Progenitor cell of endocrine pancreas (in vitro differentiated cells): ENCODE measurements around the gene NTSR1. TPM values are rescaled to one million over a fixed set of nuclear protein-coding genes. Genes with fewer than 3 reads are reported as not detected.

Experiments
- DNase-seq: peaks from one replicate; pipeline ENCODE4 v3.0.0; 2021; ENCODE audit warnings: low spot score; ENCODE audit not compliant: unreplicated experiment
- H3K27ac Mint-ChIP-seq: 2 replicates; pipeline ENCODE4 v1.8.0; 2021; ENCODE audit warnings: mild to moderate bottlenecking, moderate library complexity, mixed read lengths
- H3K27me3 Mint-ChIP-seq: 2 replicates; pipeline ENCODE4 v1.8.0; 2021; ENCODE audit warnings: mixed read lengths
- H3K36me3 Mint-ChIP-seq: 2 replicates; pipeline ENCODE4 v1.8.0; 2022; ENCODE audit warnings: mixed read lengths; ENCODE audit not compliant: insufficient read depth
- H3K4me1 Mint-ChIP-seq: 2 replicates; pipeline ENCODE4 v1.8.0; 2021; ENCODE audit warnings: low read depth, mixed read lengths
- H3K4me3 Mint-ChIP-seq: 2 replicates; pipeline ENCODE4 v1.8.0; 2021; ENCODE audit warnings: low read depth, mild to moderate bottlenecking, moderate library complexity, mixed read lengths
- H3K9me3 Mint-ChIP-seq: 2 replicates; pipeline ENCODE4 v1.8.0; 2021; ENCODE audit warnings: low read depth, mixed read lengths
- total RNA-seq: library from RNA; stranded (reverse); gene quantifications from 2 replicates; pipeline ENCODE4 v1.2.1, GENCODE V29; 2021
- TF ChIP-seq, protein P1 (sequence below): fragments of 200-600 bp; sonication (generic); IDR thresholded peaks from one replicate; pipeline ENCODE4 v1.5.0; 2021; ENCODE audit warnings: antibody characterized with exemption, mild to moderate bottlenecking; ENCODE audit not compliant: unreplicated experiment

Gene NTSR1
- total RNA-seq, 1 donor from 2014 or later = not detected

DNA sequence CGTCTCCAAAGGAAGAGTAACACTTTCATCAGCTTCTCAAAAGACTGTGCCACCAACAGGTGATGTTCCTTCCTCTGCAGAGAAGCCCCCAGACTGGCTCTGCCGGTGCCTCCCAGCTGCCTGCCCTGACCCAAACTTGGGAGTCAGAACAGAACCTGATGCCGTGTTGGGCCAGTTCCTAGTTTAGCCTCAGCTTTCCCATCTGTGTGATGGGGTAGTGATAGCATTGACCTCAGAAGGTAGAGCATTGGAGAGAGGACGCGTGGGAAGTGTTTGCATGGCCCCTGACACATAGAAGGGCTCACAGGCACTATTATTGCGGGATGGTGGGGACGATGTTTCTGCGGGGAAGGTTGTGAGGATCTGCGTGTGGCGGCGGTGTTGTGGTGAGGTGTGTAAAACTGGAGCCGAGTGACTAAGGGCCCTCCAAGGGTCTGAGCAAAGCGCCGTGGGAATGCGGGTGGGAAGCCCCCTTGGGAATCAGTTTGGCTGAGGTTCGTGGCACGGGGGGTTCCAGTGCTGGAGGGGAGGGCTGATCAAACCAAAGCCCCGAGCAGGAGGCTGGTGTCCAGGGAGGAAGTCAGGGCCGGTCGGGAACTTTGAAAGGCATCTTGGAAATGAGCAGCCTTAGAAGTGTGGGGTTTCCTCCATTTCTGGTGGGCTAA is 1.7 kb downstream of the NTSR1 start:
- peaks cover 73% of the 10 kb centered on the region for H3K27me3 Mint-ChIP-seq
- H3K4me1 Mint-ChIP-seq = no peaks in the 10 kb centered on the region
- peaks cover 3% of the 10 kb centered on the region for H3K9me3 Mint-ChIP-seq
- no peak overlapping the region for H3K4me3 Mint-ChIP-seq
- TF ChIP-seq, protein P1, sequence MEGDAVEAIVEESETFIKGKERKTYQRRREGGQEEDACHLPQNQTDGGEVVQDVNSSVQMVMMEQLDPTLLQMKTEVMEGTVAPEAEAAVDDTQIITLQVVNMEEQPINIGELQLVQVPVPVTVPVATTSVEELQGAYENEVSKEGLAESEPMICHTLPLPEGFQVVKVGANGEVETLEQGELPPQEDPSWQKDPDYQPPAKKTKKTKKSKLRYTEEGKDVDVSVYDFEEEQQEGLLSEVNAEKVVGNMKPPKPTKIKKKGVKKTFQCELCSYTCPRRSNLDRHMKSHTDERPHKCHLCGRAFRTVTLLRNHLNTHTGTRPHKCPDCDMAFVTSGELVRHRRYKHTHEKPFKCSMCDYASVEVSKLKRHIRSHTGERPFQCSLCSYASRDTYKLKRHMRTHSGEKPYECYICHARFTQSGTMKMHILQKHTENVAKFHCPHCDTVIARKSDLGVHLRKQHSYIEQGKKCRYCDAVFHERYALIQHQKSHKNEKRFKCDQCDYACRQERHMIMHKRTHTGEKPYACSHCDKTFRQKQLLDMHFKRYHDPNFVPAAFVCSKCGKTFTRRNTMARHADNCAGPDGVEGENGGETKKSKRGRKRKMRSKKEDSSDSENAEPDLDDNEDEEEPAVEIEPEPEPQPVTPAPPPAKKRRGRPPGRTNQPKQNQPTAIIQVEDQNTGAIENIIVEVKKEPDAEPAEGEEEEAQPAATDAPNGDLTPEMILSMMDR = no peak
- no peak overlapping the region for H3K27ac Mint-ChIP-seq
- H3K36me3 Mint-ChIP-seq = no peaks in the 10 kb centered on the region
- DNase-seq = no peak

DNA sequence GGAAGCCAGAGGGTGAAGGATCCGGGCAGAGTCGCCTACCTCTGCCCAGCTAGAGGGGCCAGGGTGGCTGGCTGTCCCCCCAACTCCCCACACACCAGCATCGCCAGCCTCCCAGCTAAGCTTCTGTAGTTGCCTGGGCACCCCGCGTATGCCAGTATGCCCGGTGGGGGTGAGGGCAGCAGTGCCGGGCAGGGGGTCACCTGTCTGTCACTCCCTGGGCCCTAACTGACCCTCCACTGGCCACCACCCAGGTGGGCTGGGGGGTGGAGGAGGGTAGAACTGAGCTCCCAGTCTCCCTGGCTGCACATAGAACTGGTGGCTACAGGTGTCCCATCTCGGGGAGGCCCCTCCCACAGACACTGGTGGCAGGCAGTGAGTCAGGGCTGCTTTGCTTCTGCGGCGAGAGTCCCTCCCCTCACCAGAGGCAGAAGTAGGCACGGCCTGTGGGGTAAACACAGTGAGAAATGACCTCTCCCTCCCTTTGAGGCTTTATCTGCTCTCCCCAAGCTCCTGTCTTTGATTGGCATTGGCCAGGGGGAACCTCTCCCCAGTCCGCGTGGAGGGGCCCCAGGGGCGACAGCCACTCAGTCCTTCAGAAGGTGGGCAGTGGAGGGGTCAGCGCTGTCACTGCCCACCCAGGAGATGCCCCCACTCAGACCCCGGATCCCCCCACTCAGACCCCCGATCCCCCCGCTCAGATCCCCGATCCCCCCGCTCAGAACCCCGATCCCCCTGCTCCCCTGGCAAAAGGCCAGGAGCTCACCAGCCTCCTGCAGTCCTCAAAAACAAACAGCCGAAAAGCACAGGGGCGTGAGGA is 2.5 kb downstream of the NTSR1 start:
- no peak for DNase-seq
- Mint-ChIP-seq H3K4me1 (no peaks in the 10 kb centered on the region), H3K36me3 (no peaks in the 10 kb centered on the region), H3K4me3 (no peak overlapping the region), H3K9me3 (peaks cover 3% of the 10 kb centered on the region), H3K27ac (no peak overlapping the region), H3K27me3 (peaks cover 72% of the 10 kb centered on the region)
- TF ChIP-seq, protein P1 = no peak

DNA sequence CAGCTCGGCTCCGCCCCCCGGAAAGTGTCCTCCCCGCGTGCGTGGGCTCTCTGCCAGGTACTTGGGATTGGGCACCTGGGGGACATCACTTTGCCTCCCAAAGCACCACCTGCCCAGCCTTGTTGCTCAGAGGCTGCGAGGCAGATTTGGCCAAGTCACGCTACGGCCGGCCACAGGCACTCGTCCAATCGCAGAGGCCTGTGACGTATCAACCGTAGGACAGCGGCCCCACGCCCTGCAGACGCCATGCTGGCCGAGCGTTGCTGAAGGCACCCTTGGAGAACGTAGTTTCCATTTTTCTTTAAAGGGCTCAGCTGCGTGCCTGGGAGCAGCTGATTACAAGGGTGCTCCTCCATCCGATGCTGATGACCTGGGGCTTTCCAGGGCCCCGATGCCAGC is 3.1 kb downstream of the NTSR1 start:
- H3K4me3 Mint-ChIP-seq = no peak overlapping the region
- TF ChIP-seq, protein P1 = no peak
- peaks cover 3% of the 10 kb centered on the region for H3K9me3 Mint-ChIP-seq

DNA sequence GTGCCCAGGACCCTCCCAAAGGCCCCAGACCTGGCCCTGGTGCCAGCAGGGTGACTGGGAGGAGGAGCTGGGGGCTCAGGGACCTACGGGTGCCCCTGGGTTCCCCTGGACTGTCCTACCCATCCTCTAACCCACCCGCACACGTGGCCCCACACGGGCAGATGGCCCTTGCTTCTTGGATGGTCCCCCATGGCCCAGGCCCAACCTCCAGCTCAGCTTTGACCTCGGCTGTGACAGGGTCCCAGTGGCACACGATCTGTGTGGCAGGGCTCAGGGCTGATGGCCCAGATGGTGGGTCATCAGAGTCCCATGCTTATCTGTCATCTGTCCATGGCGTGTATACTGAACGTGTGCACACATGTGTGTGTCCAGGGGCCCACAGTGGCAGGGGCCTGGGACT is 4.0 kb downstream of the NTSR1 start:
- Mint-ChIP-seq H3K36me3 (no peaks in the 10 kb centered on the region), H3K9me3 (peaks cover 3% of the 10 kb centered on the region), H3K4me3 (no peak overlapping the region), H3K27ac (no peak overlapping the region), H3K27me3 (peaks cover 67% of the 10 kb centered on the region), H3K4me1 (no peaks in the 10 kb centered on the region)
- TF ChIP-seq, protein P1 = no peak
- DNase-seq = no peak

More for the DNA sequence above, 3.1 kb downstream of the NTSR1 start:
- no peak for DNase-seq
- Mint-ChIP-seq H3K27ac (no peak overlapping the region), H3K27me3 (peaks cover 72% of the 10 kb centered on the region), H3K4me1 (no peaks in the 10 kb centered on the region), H3K36me3 (no peaks in the 10 kb centered on the region)

DNA sequence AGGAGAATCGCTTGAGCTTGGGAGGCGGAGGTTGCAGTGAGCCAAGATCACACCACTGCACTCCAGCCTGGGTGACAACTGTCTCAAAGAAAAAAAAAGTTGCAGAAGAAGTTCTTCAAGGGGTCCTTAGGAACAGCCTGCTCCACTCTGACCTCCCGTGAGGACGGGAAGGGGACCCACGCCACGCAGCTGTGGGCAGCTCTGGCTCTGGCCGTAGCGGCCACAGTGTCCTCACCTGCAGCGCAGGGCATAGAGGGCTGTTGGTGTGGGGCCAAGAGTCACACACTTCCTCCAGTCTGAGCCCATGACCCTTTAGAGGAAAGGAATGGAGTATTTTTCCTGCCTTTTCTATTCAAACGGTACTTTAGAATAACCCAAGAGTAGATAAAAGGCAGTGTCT is 5.4 kb downstream of the NTSR1 start:
- no peak for DNase-seq
- Mint-ChIP-seq H3K9me3 (peaks cover 3% of the 10 kb centered on the region), H3K4me3 (no peak overlapping the region), H3K4me1 (no peaks in the 10 kb centered on the region), H3K27ac (no peak overlapping the region), H3K36me3 (no peaks in the 10 kb centered on the region), H3K27me3 (peaks cover 66% of the 10 kb centered on the region)
- TF ChIP-seq, protein P1 = no peak
